Activated CD4-positive, alpha-beta T cell treated with anti-CD3 and anti-CD28 coated beads, Interleukin-2, amount 10 ng/mL, durations not matched to agents 7 days and 5 days (primary cell): ENCODE results near the gene FDX2. TPM values are rescaled to one million over a fixed set of nuclear protein-coding genes. Genes with fewer than 3 reads are reported as not detected.

Experiments used
- CTCF ChIA-PET: fragments of 350-600 bp; sonication (Branson Sonifier 250); formaldehyde crosslinking; loops from one replicate; lab custom pipeline; 2021; ENCODE audit warnings: antibody characterized with exemption; lab: Charles Lee
- POLR2A ChIA-PET: fragments of 350-600 bp; sonication (Branson Sonifier 250); formaldehyde crosslinking; loops from one replicate; lab custom pipeline; 2021; ENCODE audit warnings: antibody characterized with exemption; lab: Charles Lee
- DNase-seq: peaks from one replicate; pipeline ENCODE4 v3.0.0-alpha.2; 2020
- H3K27ac Mint-ChIP-seq: one replicate; pipeline ENCODE4 v1.8.0; 2021; ENCODE audit warnings: mild to moderate bottlenecking, moderate library complexity, mixed read lengths
- H3K27me3 Mint-ChIP-seq: one replicate; pipeline ENCODE4 v1.8.0; 2021; ENCODE audit warnings: mixed read lengths
- H3K36me3 Mint-ChIP-seq: one replicate; pipeline ENCODE4 v1.8.0; 2021; ENCODE audit warnings: low read depth, mixed read lengths
- H3K4me1 Mint-ChIP-seq: one replicate; pipeline ENCODE4 v1.8.0; 2021; ENCODE audit warnings: mixed read lengths
- H3K4me3 Mint-ChIP-seq: one replicate; pipeline ENCODE4 v1.8.0; 2021; ENCODE audit warnings: mild to moderate bottlenecking, moderate library complexity, mixed read lengths
- H3K9me3 Mint-ChIP-seq: one replicate; pipeline ENCODE4 v1.8.0; 2021; ENCODE audit warnings: mixed read lengths
- total RNA-seq, 2 experiments: library from RNA; stranded (reverse); gene quantifications; one replicate each; pipeline ENCODE4 v1.2.3, GENCODE V29; 2021

FDX2 gene
- 1 to 10 TPM; 5.5 to 9.0 TPM for total RNA-seq

- no peaks in the 10 kb centered on the region for H3K9me3 Mint-ChIP-seq
- H3K4me3 Mint-ChIP-seq = peak within 1 kb of the TSS; percentile 80
- peaks cover 15% of the 10 kb centered on the region for H3K36me3 Mint-ChIP-seq
- ChIA-PET CTCF (interaction anchor here (0.7 to 1.2 kb wide), 3 partner anchors 9 to 46 kb away, joined by 3 read pairs; no protein-coding TSS in a partner anchor), POLR2A (interaction anchor here (0.6 kb wide), 1 partner anchor 16 kb away, joined by 3 read pairs; no protein-coding TSS in a partner anchor)
- no peaks in the 10 kb centered on the region for H3K27me3 Mint-ChIP-seq
- H3K27ac Mint-ChIP-seq = peak within 1 kb of the TSS; percentile 73
- peaks cover 19% of the 10 kb centered on the region for H3K4me1 Mint-ChIP-seq
- DNase-seq = peak; percentile 92
Measured at GRCh38 chr19:10315335-10316214, at the start of gene FDX2. TSS of gene FDX2 (minus strand) at chr19:10316015. CDS start at chr19:10315996, 19 bp downstream.

- Mint-ChIP-seq H3K36me3 (peaks cover 55% of the 10 kb centered on the region), H3K4me3 (no peak overlapping the region), H3K27me3 (no peaks in the 10 kb centered on the region), H3K9me3 (no peaks in the 10 kb centered on the region), H3K4me1 (no peaks in the 10 kb centered on the region), H3K27ac (no peak overlapping the region)
- ChIA-PET POLR2A (no interaction called here), CTCF (interaction anchor here (0.8 kb wide), 1 partner anchor 23 kb away, joined by 3 read pairs; no protein-coding TSS in a partner anchor)
- no peak for DNase-seq
Measured at GRCh38 chr19:10365518-10365917, 49.7 kb upstream of the FDX2 start.

GRCh38 chr19:10364644-10365043 lies 48.8 kb upstream of the FDX2 start:
- Mint-ChIP-seq H3K9me3 (no peaks in the 10 kb centered on the region), H3K27ac (no peak overlapping the region), H3K36me3 (peaks cover 54% of the 10 kb centered on the region), H3K27me3 (no peaks in the 10 kb centered on the region), H3K4me1 (no peaks in the 10 kb centered on the region), H3K4me3 (no peak overlapping the region)
- ChIA-PET CTCF (no interaction called here), POLR2A (no interaction called here)
- no peak for DNase-seq

GRCh38 chr19:10363789-10364281 lies 48.0 kb upstream of the FDX2 start:
- CTCF ChIA-PET = no interaction called here
- POLR2A ChIA-PET = no interaction called here
- Mint-ChIP-seq H3K27me3 (no peaks in the 10 kb centered on the region), H3K36me3 (peaks cover 53% of the 10 kb centered on the region), H3K4me1 (no peaks in the 10 kb centered on the region), H3K4me3 (no peak overlapping the region), H3K9me3 (no peaks in the 10 kb centered on the region), H3K27ac (peak overlapping the region; percentile 31)
- DNase-seq = no peak

GRCh38 chr19:10362259-10362658 lies 46.4 kb upstream of the FDX2 start:
- ChIA-PET POLR2A (no interaction called here), CTCF (no interaction called here)
- Mint-ChIP-seq H3K9me3 (no peaks in the 10 kb centered on the region), H3K27me3 (no peaks in the 10 kb centered on the region), H3K36me3 (peaks cover 43% of the 10 kb centered on the region), H3K4me1 (no peaks in the 10 kb centered on the region), H3K27ac (no peak overlapping the region), H3K4me3 (no peak overlapping the region)
- no peak for DNase-seq

- Mint-ChIP-seq H3K9me3 (no peaks in the 10 kb centered on the region), H3K27me3 (no peaks in the 10 kb centered on the region), H3K36me3 (peaks cover 36% of the 10 kb centered on the region), H3K4me3 (no peak overlapping the region), H3K4me1 (no peaks in the 10 kb centered on the region), H3K27ac (no peak overlapping the region)
- POLR2A ChIA-PET = no interaction called here
- CTCF ChIA-PET = no interaction called here
- no peak for DNase-seq
Measured at GRCh38 chr19:10361569-10362011, 45.8 kb upstream of the FDX2 start.

GRCh38 chr19:10356431-10356830 lies 40.6 kb upstream of the FDX2 start:
- DNase-seq = no peak
- Mint-ChIP-seq H3K9me3 (no peaks in the 10 kb centered on the region), H3K36me3 (peaks cover 43% of the 10 kb centered on the region), H3K4me3 (no peak overlapping the region), H3K4me1 (no peaks in the 10 kb centered on the region), H3K27me3 (no peaks in the 10 kb centered on the region), H3K27ac (no peak overlapping the region)
- POLR2A ChIA-PET = no interaction called here
- CTCF ChIA-PET = interaction anchor here (0.7 kb wide), 1 partner anchor 19 kb away, joined by 3 read pairs; no protein-coding TSS in a partner anchor

- ChIA-PET POLR2A (no interaction called here), CTCF (interaction anchor here (1.0 kb wide), 1 partner anchor 11 kb away, joined by 3 read pairs; no protein-coding TSS in a partner anchor)
- Mint-ChIP-seq H3K4me1 (no peaks in the 10 kb centered on the region), H3K27me3 (no peaks in the 10 kb centered on the region), H3K4me3 (no peak overlapping the region), H3K36me3 (peaks cover 39% of the 10 kb centered on the region), H3K27ac (peak overlapping the region; percentile 25), H3K9me3 (no peaks in the 10 kb centered on the region)
- DNase-seq = peak; percentile 41
Measured at GRCh38 chr19:10353793-10354391, 38.1 kb upstream of the FDX2 start.

GRCh38 chr19:10352764-10353671 lies 37.2 kb upstream of the FDX2 start:
- Mint-ChIP-seq H3K27ac (no peak overlapping the region), H3K36me3 (peaks cover 43% of the 10 kb centered on the region), H3K4me3 (no peak overlapping the region), H3K9me3 (no peaks in the 10 kb centered on the region), H3K27me3 (no peaks in the 10 kb centered on the region), H3K4me1 (no peaks in the 10 kb centered on the region)
- POLR2A ChIA-PET = no interaction called here
- DNase-seq = no peak
- CTCF ChIA-PET = interaction anchor here (1.0 kb wide), 1 partner anchor 10 kb away, joined by 3 read pairs; no protein-coding TSS in a partner anchor

GRCh38 chr19:10346509-10346908 lies 30.7 kb upstream of the FDX2 start:
- Mint-ChIP-seq H3K27me3 (no peaks in the 10 kb centered on the region), H3K4me1 (no peaks in the 10 kb centered on the region), H3K4me3 (no peak overlapping the region), H3K36me3 (peaks cover 16% of the 10 kb centered on the region), H3K9me3 (no peaks in the 10 kb centered on the region), H3K27ac (no peak overlapping the region)
- CTCF ChIA-PET = no interaction called here
- DNase-seq = no peak
- POLR2A ChIA-PET = no interaction called here

- peaks cover 8% of the 10 kb centered on the region for H3K4me1 Mint-ChIP-seq
- H3K36me3 Mint-ChIP-seq = peaks cover 5% of the 10 kb centered on the region
- H3K27me3 Mint-ChIP-seq = no peaks in the 10 kb centered on the region
- POLR2A ChIA-PET = no interaction called here
- H3K27ac Mint-ChIP-seq = no peak overlapping the region
- no peak for DNase-seq
- CTCF ChIA-PET = interaction anchor here (0.6 to 1.6 kb wide), 6 partner anchors 11 to 75 kb away, joined by 3 to 8 read pairs (median 4); partner anchors contain the start of gene RAVER1
- H3K4me3 Mint-ChIP-seq = no peak overlapping the region
- H3K9me3 Mint-ChIP-seq = no peaks in the 10 kb centered on the region
Measured at GRCh38 chr19:10344780-10345179, 29.0 kb upstream of the FDX2 start.

GRCh38 chr19:10343495-10343894 lies 27.7 kb upstream of the FDX2 start:
- Mint-ChIP-seq H3K4me3 (no peak overlapping the region), H3K9me3 (no peaks in the 10 kb centered on the region), H3K36me3 (peaks cover 10% of the 10 kb centered on the region), H3K27ac (no peak overlapping the region), H3K4me1 (peaks cover 21% of the 10 kb centered on the region), H3K27me3 (no peaks in the 10 kb centered on the region)
- ChIA-PET POLR2A (no interaction called here), CTCF (interaction anchor here (0.8 to 1.6 kb wide), 5 partner anchors 10 to 85 kb away, joined by 3 to 5 read pairs (median 3); partner anchors contain the start of gene RAVER1)
- no peak for DNase-seq
